Activated CD8-positive, alpha-beta memory T cell treated with anti-CD3 and anti-CD28 coated beads, Interleukin-2, amount 50 U/mL, for 24 hours (primary cell): ENCODE results near the gene POLR1D.

ENCODE experiments used
- DNase-seq: peaks from one replicate; pipeline ENCODE4 v3.0.0-alpha.2; 2020; ENCODE audit errors: extremely low read depth

POLR1D gene

DNA sequence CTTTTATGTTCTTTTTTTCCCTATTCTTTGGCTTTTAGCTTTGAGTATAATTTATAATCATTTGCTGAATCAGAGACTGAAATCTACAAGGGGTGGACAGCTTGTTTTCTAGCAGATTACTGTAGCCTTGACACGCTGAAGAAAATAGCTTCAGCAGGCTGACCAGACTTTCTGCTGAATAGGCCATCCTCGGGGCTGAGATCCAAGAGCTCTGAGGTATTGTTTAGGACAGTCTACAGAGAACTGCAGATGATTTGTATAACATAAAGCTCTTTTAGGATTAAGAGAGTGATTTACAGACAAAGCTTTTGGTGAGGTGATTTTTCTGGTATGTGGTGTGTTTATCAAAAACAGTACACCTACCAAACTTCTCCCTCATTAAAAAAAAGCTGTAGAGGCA lies 16.8 kb downstream of the POLR1D start:
- no peak for DNase-seq

DNA sequence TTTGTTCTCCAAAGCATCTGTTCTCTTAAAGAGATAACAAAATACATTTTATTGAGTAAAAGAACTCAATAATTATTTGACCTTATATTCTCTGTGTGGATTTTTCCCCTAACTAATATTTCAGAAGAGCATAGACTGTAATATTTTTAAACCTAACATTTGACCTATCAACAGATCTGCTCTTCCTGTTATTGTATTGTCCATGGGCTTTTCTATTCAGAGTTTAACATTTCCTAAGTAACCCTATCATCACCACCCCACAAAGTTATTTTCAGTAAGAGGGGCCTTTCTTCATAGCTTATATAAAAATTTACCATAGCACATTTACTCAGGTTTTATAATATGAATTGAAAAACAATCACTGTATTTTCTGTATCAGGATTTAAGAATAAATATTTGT lies 17.5 kb downstream of the POLR1D start:
- no peak for DNase-seq

DNA sequence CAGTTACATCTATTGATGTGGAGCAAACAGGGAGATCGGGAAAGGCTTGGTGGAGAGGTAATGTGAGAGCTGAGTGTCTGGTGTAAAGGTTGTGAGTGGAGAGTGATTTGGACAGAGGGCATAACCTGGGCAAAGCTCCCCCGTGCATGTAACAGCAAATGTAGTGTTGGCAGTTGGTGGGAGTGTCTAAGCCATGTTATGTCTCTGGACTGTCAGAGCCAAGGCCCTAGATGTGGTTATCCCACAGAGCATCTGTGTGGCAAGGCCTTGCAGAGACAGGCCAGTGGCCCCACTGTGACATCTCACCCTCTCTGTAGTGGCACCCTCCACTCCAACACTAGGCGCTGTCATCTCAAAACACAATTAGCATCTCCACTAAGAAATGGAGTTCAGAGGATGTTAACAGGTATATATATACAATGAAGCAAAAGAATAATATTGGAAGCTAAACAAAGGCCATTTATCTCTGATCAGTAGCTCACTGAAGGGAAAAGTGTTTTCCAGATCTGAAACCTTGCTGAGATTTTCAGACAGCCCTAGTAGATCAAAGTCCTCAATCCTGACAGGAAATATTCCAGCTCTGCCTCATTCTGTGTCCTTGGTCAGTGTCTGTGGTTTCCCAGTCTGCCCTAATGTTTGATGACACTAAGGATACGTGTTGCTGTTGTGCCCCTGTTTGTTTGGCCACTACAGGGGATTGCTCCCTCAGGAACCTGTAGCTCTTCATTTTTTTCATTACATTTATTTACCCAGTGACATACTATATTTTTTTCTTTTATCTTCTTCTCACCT lies 20.2 kb downstream of the POLR1D start:
- no peak for DNase-seq

DNA sequence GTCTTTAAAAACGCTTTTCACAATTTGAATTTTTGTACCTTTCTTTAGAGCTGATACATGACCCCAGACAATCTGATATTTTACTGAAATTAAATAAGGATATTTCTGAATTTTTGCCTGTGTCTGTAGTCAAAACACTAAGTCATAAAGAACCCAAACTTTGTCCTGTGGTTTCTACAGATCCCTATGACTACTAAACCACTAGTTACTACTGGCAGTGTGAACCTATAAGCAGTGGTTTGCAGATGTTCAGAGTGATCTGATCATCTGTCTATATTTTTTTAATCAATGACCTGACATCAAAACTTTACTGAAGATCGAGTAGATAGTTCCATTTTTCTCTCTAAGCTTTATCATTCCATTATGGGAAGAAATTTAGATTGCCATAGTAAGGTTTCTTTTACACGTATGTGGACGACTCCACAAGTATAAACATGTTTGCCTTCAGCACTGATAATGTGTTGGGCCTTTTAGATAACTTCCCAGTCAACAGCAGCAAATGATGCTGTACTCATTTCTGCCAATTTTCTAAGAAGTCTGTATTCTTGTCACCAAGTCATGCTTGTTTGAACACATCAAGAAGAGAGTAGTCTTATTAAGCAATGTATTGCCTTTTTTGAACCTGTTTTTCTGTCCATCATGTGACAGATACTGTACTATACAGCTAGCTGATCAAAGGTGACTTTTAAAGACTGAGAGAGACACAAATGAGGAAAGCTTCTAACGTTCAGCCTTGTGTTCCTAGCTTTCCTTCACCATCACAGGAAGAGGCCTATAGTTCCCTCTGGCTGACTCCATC lies 21.8 kb downstream of the POLR1D start:
- DNase-seq: no peak

DNA sequence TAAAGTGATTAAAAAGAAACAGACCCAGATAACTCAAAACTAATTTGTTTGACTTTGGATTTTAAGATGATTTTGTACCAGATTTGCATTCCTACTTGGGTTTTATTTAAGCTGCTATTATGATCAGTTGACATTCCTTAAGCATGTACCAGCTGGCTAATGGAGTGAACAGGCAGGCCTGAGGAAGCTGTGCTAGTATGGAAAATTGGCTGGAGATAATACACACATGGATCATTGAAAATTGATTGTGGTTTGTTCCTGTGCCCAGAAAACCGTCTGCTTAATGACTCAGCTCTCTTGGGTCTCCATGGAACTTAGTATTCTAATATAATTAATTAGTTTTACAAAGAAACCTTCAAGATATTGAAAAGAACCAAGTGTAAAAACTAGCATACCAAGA lies 22.6 kb downstream of the POLR1D start:
- DNase-seq: no peak

DNA sequence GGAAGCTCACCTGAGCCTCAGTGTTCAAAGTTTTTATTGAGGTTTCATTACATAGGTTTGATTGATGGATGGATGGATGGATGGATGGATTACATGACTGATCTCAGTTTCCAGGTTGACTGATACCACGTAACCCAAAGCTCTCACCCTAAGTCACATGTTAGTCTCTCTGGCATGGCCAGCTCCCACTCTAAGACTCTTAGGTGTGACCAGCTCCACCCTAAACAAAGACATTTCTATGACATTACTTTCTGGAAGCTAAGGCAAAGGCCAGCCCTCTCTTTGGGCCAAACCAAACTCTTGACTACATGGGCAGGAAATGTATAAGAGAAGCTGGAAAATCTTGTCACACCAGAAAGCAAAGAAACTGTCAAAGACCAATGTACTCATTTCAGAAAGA lies 28.6 kb downstream of the POLR1D start:
- no peak for DNase-seq

DNA sequence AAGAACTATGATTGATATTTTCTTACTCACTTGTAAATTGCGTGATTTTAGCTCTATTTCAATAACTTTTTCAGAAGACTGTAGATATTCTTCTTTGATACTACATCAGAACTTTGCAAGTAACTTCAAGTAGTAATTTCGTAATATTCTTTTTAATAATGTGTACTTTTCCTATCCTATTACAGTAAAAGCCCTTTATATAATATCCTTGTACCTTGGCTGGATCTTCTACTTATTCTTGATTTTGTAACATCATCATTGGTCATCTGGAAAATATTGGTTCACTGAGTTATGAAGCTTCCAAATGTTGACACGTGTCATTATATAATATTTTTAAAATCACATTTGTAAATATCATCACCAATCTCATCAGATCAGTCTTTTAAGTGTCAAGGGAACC lies 32.4 kb downstream of the POLR1D start:
- no peak for DNase-seq

DNA sequence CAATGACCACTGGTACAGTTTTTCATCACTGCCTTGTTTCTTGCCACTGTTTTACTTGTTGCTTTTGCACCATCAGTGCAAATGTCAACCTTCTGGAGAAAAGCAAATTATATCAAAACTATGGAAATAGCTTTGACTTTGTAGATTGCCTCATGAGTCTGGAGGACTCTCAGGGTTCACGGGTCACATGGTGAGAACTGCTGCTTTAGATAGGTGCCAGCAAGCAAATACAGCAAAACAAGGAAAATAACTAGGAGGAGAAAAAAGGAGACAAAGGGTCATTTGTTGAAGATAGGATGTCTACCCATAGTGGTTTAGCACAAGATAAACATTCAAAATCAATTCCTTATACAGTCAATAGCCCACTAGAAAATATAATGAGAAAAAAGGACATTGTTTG lies 33.1 kb downstream of the POLR1D start:
- DNase-seq: no peak

DNA sequence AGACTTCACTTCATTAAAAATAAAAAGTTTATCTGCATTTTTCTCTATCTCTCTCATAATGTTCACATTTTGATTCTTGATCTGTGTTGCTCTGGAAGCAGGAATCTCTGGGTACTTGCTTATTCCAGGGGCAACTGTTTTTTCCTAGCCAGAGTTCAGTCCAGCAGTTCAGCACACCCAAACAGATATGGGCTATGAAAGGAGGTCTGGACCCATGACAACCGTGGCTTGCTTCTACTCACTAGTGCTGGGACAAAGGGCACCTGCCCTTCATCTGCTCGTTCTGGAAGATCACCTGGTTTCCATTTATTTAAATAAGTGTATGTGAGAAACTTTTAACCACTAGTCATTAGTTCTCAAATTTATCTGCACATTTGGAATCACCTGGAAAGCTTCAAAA lies 36.0 kb downstream of the POLR1D start:
- no peak for DNase-seq

DNA sequence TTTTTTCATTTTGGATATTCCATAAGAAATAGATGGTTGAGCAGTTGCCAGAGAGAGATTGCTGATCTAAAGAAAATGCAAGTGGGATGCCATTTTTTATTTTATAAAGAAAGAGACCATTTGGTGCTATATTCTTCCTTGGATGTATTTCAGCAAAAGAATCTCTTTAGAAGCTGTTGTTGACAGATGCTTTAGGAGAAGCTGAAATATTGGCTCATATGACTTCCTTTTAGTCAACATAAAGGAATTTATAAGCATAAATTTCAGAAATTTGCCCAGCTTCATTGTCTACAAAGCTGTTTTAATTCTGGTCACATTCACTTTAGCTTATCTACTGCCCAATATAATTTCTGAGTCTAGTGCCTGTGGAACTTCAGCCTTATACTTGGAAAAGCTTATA lies 36.9 kb downstream of the POLR1D start:
- DNase-seq: no peak

DNA sequence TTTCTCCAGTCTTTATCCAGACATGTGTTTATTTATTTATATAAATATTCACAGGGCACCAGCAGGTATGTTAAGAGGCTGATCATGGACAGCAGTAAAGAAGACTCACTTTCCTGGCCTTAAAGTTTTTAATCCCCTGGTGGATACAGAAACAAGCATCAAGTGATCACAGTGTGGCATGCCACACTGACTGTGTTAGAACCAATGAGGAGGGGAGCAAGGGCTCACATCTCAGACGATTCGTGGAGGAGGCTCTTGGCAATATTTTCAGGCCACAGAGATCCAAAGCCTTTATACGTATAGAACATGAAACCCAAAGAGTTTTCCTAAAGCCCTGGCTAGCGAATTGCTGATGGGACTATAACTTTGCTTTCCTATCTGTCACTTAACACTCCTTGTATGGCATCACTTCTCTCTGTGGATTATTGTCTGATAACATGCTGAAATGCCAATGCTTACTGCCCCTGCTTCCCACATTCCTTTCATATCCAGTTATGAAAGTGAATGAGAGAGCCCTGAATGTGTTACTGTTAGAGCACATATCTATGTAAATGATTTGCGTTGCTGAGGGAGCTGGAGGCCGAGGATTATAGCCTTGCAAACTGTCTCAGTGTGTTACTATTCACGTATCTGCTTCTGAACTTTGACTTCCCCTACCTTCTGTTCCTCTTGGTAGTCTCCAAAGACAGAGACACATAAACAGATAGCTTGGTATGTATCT lies 37.6 kb downstream of the POLR1D start:
- no peak for DNase-seq

DNA sequence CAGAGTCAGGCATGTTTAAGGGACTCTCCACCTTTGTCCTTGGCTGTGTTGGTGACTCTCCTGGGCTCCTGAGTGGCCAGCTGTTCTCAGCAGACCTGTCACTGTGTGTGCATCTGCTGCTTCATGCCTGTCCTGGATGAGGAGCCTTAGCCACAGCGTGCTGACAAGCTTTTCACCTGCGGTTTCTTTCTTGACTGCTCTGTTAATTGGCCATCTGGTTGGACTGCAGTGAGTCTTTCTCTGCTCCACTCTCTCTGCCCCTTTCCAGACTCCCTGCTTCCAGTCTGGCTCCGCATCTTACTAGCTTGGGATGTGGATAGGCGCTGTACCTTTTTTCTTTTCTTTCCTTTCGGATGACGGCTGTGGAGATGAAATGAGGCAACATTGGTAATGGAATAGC lies 38.8 kb downstream of the POLR1D start:
- no peak for DNase-seq

DNA sequence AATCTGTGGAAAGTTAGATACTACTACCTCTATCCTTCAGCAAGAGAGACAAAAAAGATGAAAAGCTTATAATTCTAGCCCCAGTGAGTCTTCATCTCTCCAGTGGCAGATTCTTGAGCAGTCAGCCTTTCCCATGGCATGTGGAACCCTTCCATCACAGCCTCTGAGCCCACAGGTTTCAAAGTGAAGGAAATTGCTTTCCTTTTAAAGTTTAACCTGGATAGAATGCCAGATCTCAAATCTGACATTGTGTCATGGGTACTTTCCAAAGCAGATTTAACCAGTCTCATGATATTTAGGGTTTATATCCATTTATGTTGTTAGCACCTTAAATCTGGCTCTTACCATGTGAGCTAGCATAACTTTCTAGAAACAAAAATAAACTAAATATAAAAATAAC lies 39.3 kb downstream of the POLR1D start:
- no peak for DNase-seq

DNA sequence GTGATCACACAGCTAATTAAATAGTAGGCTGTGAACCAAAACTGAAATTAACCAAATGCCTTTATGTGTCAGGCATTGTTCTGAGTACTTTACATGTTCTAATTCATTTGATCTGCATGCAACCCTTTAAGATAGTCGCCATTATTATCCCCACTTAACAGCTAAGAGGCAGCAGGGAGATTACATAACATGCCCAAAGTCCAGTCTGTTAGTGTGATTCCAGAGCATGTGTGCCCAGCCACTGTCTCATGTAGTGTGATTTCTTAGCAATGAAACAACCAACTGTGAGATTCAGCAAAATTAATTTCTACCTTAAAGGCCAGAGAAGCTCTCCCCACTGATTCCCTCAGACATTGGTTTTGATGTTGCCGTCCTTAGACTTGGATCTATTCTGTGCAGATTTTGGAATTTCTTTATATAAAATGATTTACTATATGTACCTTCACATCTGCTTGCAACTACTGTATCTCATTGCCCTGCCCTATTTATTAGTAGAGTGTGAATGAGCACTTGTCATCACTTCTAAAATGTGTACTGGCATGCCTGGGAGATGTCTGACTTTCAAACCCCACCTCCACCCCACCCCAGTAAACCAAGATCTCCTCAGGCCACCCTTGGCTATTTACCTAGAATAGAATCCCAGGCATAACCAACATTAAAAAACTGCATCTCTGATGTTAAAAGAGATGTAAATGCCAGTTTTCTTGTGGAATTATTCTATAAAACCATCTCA lies 41.2 kb downstream of the POLR1D start:
- DNase-seq: no peak

DNA sequence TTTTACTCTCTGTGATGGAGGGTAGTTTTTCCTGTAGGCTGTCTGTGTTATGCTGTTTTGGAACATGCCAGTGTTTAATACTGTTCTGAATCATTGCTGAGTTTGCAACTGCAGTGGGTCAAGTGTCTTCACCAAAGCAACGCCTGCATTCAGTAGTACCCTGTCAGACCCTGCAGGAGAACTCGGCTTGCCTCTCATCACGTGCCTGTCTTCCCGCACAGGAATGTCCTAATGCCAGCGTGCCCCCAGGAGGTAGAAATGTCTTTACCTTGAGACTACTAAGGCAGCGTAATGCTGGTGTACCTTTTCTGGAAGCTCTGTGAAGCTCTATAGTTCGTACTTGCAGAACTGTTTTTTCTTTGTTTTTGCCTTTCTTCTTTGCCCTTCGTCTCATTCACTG lies 42.3 kb downstream of the POLR1D start:
- no peak for DNase-seq

DNA sequence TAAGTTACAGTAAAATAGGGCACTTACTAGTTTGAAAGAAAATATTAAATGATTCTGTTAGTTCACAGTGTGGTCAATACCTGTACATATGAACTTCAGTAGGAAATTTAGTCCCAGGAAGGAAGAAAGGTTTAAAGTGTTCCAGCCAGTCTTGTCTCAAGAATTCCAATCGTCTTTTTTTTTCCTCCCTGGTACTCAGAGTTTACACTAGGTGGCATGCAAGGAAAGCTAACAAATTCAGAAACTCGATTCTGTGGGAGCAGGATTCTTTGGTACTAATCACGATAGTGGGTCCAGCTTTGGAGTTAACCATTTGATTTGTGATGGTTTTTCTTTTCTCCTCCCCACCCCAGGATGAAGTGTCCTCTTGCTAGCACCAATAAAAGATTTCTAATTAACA lies 43.6 kb downstream of the POLR1D start:
- no peak for DNase-seq

DNA sequence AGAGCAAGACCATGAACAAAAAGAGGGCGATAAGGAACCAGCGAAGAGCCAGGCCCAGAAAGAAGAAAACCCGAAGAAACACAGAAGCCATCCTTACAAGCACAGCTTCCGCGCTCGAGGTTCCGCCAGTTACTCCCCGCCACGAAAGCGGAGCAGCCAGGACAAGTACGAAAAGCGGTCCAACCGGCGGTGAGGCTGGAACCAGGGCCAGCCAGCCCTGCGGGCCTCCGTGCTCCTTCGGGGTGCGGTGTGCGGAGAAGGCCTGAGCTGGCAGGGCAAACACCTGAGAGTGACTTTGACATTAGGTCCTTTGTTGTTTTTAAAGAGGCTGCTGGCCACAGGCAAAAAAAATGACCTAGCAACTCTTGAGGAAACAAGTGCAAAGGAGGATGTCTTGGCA lies 44.1 kb downstream of the POLR1D start:
- DNase-seq: no peak

DNA sequence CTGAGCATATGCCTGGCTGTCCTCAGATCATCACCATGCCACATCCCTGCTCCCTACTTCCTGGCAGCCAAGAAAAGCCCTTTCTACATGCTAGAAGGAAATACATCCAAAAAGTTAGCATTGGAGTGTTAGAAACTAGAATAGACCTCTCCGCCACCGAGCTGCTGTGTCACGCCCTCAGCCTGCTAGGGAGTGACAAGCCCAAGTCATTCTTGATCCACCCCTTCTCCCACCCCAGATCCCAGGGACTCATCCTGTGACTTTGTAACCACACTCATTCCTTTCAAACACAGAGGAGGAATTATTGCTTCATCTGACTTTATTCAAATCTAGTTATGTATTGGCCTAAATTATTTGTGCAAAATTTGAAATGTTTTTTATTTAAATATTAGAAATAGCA lies 45.3 kb downstream of the POLR1D start:
- no peak for DNase-seq

DNA sequence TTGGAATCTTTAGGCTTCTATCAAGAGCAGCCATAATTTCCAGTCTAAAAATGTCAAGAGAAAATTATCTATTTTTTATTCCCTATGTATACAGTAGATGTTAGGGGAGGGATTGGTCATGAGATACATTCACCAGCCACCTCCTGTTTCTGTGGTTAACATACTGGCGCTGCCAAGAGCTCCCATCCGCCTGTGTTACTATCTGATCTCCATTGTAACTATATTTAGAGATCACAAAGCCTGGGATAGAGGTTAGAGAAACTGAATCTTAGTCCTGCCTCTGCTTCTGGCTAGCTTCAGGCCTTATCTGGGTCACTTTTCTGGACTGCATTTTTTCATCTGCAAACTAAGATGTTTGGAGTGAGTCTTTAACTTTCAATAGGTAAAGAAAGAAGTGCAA lies 46.3 kb downstream of the POLR1D start:
- no peak for DNase-seq

DNA sequence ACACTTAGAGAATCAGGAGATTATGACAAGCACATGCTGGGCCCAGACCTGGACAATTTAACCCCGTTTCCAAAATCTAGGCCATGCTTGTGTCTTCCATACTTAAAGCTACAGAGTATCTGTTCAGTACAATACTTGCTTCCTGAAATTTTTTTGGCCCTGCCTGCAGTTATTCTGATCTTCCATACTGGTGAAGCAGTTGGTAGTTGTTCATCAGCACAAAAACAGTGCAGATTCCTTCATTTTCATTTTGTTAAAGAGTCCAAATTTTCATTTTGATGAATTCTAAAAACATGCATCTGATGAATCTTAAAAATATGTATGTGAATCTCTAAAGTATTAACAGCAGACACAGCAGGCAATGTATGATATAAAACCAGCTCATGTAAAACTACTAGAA lies 49.2 kb downstream of the POLR1D start:
- no peak for DNase-seq

DNA sequence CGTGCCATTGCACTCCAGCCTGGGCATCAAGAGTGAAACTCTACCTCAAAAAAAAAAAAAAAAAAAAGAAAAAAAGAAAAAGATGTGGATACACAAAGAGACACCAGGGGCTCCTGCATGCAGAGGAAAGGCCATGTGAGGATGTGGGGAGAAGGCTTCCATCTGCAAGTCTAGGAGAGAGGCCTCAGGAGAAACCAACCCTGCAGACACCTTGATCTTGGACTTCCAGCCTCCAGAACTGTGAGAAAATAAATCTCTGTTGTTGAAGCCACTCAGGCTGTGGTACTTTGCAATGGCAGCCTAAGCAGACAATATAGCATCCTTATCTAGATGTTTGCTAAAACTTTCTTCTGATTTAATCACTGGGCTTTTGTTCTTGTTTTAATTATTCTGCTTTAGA lies 50.3 kb downstream of the POLR1D start:
- DNase-seq: no peak
